ENCODE results near the gene FNDC5.
A peak's percentile ranks its signal among the peaks of the same experiment; 100 is the strongest.

The FNDC5 gene

GRCh38 chr1:32870615-32871363, at the start of gene FNDC5:
TSS of gene FNDC5 (minus strand) at chr1:32870912.
- Histone ChIP-seq H3K9me3 (ENCODE audit: severe bottlenecking) (no peaks in the 10 kb centered on the region), H3K27me3 (ENCODE audit: insufficient read depth, poor library complexity, severe bottlenecking) (peaks cover 19% of the 10 kb centered on the region), H3K4me3 (ENCODE audit: severe bottlenecking) (peak within 1 kb of the TSS; percentile 29), H3K27ac (ENCODE audit: poor library complexity, severe bottlenecking) (no peak within 1 kb of the TSS), H3K4me1 (ENCODE audit: insufficient read depth, poor library complexity, severe bottlenecking) (no peaks in the 10 kb centered on the region), H3K36me3 (ENCODE audit: low read depth) (no peaks in the 10 kb centered on the region)
- no peak for TF ChIP-seq CTCF (IDR thresholded peaks at IDR 0.05; ENCODE audit: poor library complexity, severe bottlenecking)
- ATAC-seq (ENCODE audit: low read depth) (peak; percentile 30), DNase-seq (ENCODE audit: low spot score) (no peak)

GRCh38 chr1:32919811-32920733, 49.4 kb upstream of the FNDC5 start:
- TF ChIP-seq CTCF (IDR thresholded peaks at IDR 0.05; ENCODE audit: poor library complexity, severe bottlenecking): no peak
- no peaks in the 10 kb centered on the region for H3K27me3 ChIP-seq (ENCODE audit: insufficient read depth, poor library complexity, severe bottlenecking)
- peak; percentile 38; the same call in 1 of the 3 replicates for ATAC-seq (ENCODE audit: low read depth)
- DNase-seq (ENCODE audit: low spot score): no peak
- H3K27ac ChIP-seq (ENCODE audit: poor library complexity, severe bottlenecking): no peak overlapping the region
- H3K36me3 ChIP-seq (ENCODE audit: low read depth): no peaks in the 10 kb centered on the region
- H3K4me1 ChIP-seq (ENCODE audit: insufficient read depth, poor library complexity, severe bottlenecking): no peaks in the 10 kb centered on the region
- no peak overlapping the region for H3K4me3 ChIP-seq (ENCODE audit: severe bottlenecking)
- H3K9me3 ChIP-seq (ENCODE audit: severe bottlenecking): no peaks in the 10 kb centered on the region

- H3K4me3 ChIP-seq (ENCODE audit: severe bottlenecking): no peak overlapping the region
- no peak for TF ChIP-seq CTCF (IDR thresholded peaks at IDR 0.05; ENCODE audit: poor library complexity, severe bottlenecking)
- no peaks in the 10 kb centered on the region for H3K4me1 ChIP-seq (ENCODE audit: insufficient read depth, poor library complexity, severe bottlenecking)
- DNase-seq (ENCODE audit: low spot score) (no peak), ATAC-seq (ENCODE audit: low read depth) (no peak)
- no peaks in the 10 kb centered on the region for H3K9me3 ChIP-seq (ENCODE audit: severe bottlenecking)
- no peaks in the 10 kb centered on the region for H3K27me3 ChIP-seq (ENCODE audit: insufficient read depth, poor library complexity, severe bottlenecking)
- H3K27ac ChIP-seq (ENCODE audit: poor library complexity, severe bottlenecking): no peak overlapping the region
- no peaks in the 10 kb centered on the region for H3K36me3 ChIP-seq (ENCODE audit: low read depth)
These were observed 47.5 kb upstream of the FNDC5 start for GRCh38 chr1:32918179-32918578.

GRCh38 chr1:32917521-32917920, 46.8 kb upstream of the FNDC5 start:
- no peaks in the 10 kb centered on the region for H3K27me3 ChIP-seq (ENCODE audit: insufficient read depth, poor library complexity, severe bottlenecking)
- DNase-seq (ENCODE audit: low spot score) (no peak), ATAC-seq (ENCODE audit: low read depth) (no peak)
- H3K4me1 ChIP-seq (ENCODE audit: insufficient read depth, poor library complexity, severe bottlenecking): no peaks in the 10 kb centered on the region
- H3K36me3 ChIP-seq (ENCODE audit: low read depth): no peaks in the 10 kb centered on the region
- TF ChIP-seq CTCF (IDR thresholded peaks at IDR 0.05; ENCODE audit: poor library complexity, severe bottlenecking): no peak
- no peaks in the 10 kb centered on the region for H3K9me3 ChIP-seq (ENCODE audit: severe bottlenecking)
- H3K4me3 ChIP-seq (ENCODE audit: severe bottlenecking): no peak overlapping the region
- H3K27ac ChIP-seq (ENCODE audit: poor library complexity, severe bottlenecking): no peak overlapping the region

Measured in RWPE2 (cell line).